SJCRH30 (cell line): ENCODE results near the gene PPCDC. TPM values are rescaled to one million over a fixed set of nuclear protein-coding genes. Genes with fewer than 3 reads are reported as not detected.

Experiments used
- DNase-seq, 2 experiments: peaks; one replicate each; pipeline ENCODE4 v3.0.0-alpha.2; 2015 to 2020
- H3K27ac ChIP-seq: fragments of 250-450 bp; sonication (Bioruptor Pico); 2 replicates; pipeline ENCODE4 v1.5.1; 2020; ENCODE audit warnings: mild to moderate bottlenecking, moderate library complexity
- H3K27me3 ChIP-seq: fragments of 250-450 bp; sonication (Bioruptor Pico); 2 replicates; pipeline ENCODE4 v1.5.1; 2020; ENCODE audit warnings: mild to moderate bottlenecking, moderate library complexity
- H3K36me3 ChIP-seq: fragments of 250-450 bp; sonication (Bioruptor Pico); 2 replicates; pipeline ENCODE4 v1.5.1; 2020; ENCODE audit warnings: mild to moderate bottlenecking, moderate library complexity
- H3K4me1 ChIP-seq: fragments of 250-450 bp; sonication (Bioruptor Pico); 2 replicates; pipeline ENCODE4 v1.5.1; 2020; ENCODE audit warnings: mild to moderate bottlenecking, moderate library complexity
- H3K4me3 ChIP-seq: fragments of 250-450 bp; sonication (Bioruptor Pico); 2 replicates; pipeline ENCODE4 v1.5.1; 2020; ENCODE audit warnings: mild to moderate bottlenecking, moderate library complexity
- H3K9me3 ChIP-seq: fragments of 250-450 bp; sonication (Bioruptor Pico); replicated peaks from 2 replicates; pipeline ENCODE4 v1.5.1; 2020; ENCODE audit warnings: mild to moderate bottlenecking, moderate library complexity
- total RNA-seq: library from RNA; depleted of rRNA; stranded (reverse); fragments of >200 nt; shearing (Covaris generic); gene quantifications from 2 replicates; pipeline ENCODE4 v1.2.3, GENCODE V29; 2014

The PPCDC gene
- total RNA-seq, 1 experiment from 2014 or later, result 25.5 TPM

GRCh38 chr15:75025548-75026260 lies 2.3 kb downstream of the PPCDC start:
- Histone ChIP-seq H3K27me3 (no peaks in the 10 kb centered on the region), H3K27ac (no peak overlapping the region), H3K4me3 (no peak overlapping the region), H3K9me3 (no peaks in the 10 kb centered on the region), H3K36me3 (no peaks in the 10 kb centered on the region), H3K4me1 (peaks cover 5% of the 10 kb centered on the region)
- no peak for DNase-seq

- peaks cover 5% of the 10 kb centered on the region for H3K4me1 ChIP-seq
- no peak for DNase-seq
- no peak overlapping the region for H3K4me3 ChIP-seq
- no peak overlapping the region for H3K27ac ChIP-seq
- H3K9me3 ChIP-seq, result no peaks in the 10 kb centered on the region
- H3K27me3 ChIP-seq, result no peaks in the 10 kb centered on the region
- no peaks in the 10 kb centered on the region; the same call in 1 of the 2 replicates for H3K36me3 ChIP-seq
Measured at GRCh38 chr15:75027551-75027950, 4.2 kb downstream of the PPCDC start.

- no peaks in the 10 kb centered on the region for H3K27me3 ChIP-seq
- no peak for DNase-seq
- H3K36me3 ChIP-seq, result no peaks in the 10 kb centered on the region; the same call in 1 of the 2 replicates
- no peak overlapping the region for H3K4me3 ChIP-seq
- H3K27ac ChIP-seq, result no peak overlapping the region
- peaks cover 5% of the 10 kb centered on the region for H3K4me1 ChIP-seq
- H3K9me3 ChIP-seq, result no peaks in the 10 kb centered on the region
Measured at GRCh38 chr15:75028991-75029377, 5.6 kb downstream of the PPCDC start.

- Histone ChIP-seq H3K4me1 (peaks cover 5% of the 10 kb centered on the region), H3K27me3 (no peaks in the 10 kb centered on the region), H3K27ac (peak overlapping the region; percentile 15; the same call in 1 of the 2 replicates), H3K36me3 (no peaks in the 10 kb centered on the region; the same call in 1 of the 2 replicates), H3K4me3 (no peak overlapping the region), H3K9me3 (no peaks in the 10 kb centered on the region)
- peak; percentile 86 to 91 for DNase-seq
Measured at GRCh38 chr15:75029378-75030022, 6.1 kb downstream of the PPCDC start.

- no peak overlapping the region for H3K4me3 ChIP-seq
- H3K27me3 ChIP-seq, result no peaks in the 10 kb centered on the region
- H3K4me1 ChIP-seq, result peaks cover 5% of the 10 kb centered on the region
- DNase-seq, result no peak
- no peaks in the 10 kb centered on the region; the same call in 1 of the 2 replicates for H3K36me3 ChIP-seq
- H3K9me3 ChIP-seq, result no peaks in the 10 kb centered on the region
- H3K27ac ChIP-seq, result no peak overlapping the region
Measured at GRCh38 chr15:75030023-75030413, 6.6 kb downstream of the PPCDC start.

- no peak for DNase-seq
- H3K9me3 ChIP-seq, result no peaks in the 10 kb centered on the region
- no peaks in the 10 kb centered on the region for H3K27me3 ChIP-seq
- no peak overlapping the region for H3K27ac ChIP-seq
- H3K36me3 ChIP-seq, result no peaks in the 10 kb centered on the region; the same call in 1 of the 2 replicates
- H3K4me3 ChIP-seq, result no peak overlapping the region
- peaks cover 8% of the 10 kb centered on the region for H3K4me1 ChIP-seq
Measured at GRCh38 chr15:75030424-75030823, 7.0 kb downstream of the PPCDC start.

- Histone ChIP-seq H3K27ac (no peak overlapping the region), H3K36me3 (no peaks in the 10 kb centered on the region; the same call in 1 of the 2 replicates), H3K4me1 (peaks cover 17% of the 10 kb centered on the region), H3K4me3 (no peak overlapping the region), H3K27me3 (no peaks in the 10 kb centered on the region), H3K9me3 (no peaks in the 10 kb centered on the region)
- DNase-seq, result no peak
Measured at GRCh38 chr15:75031848-75032247, 8.5 kb downstream of the PPCDC start.

- Histone ChIP-seq H3K4me3 (no peak overlapping the region), H3K27ac (no peak overlapping the region)
Measured at GRCh38 chr15:75032395-75032794, 9.0 kb downstream of the PPCDC start.

GRCh38 chr15:75033809-75034208 lies 10.4 kb downstream of the PPCDC start:
- Histone ChIP-seq H3K36me3 (no peaks in the 10 kb centered on the region; the same call in 1 of the 2 replicates), H3K27ac (no peak overlapping the region), H3K9me3 (no peaks in the 10 kb centered on the region), H3K4me3 (no peak overlapping the region), H3K4me1 (peaks cover 25% of the 10 kb centered on the region), H3K27me3 (no peaks in the 10 kb centered on the region)
- DNase-seq, result no peak

More at GRCh38 chr15:75032395-75032794, 9.0 kb downstream of the PPCDC start:
- H3K36me3 ChIP-seq, result no peaks in the 10 kb centered on the region; the same call in 1 of the 2 replicates
- DNase-seq, result no peak
- H3K9me3 ChIP-seq, result no peaks in the 10 kb centered on the region
- no peaks in the 10 kb centered on the region for H3K27me3 ChIP-seq
- peaks cover 22% of the 10 kb centered on the region for H3K4me1 ChIP-seq

GRCh38 chr15:75034615-75035014 lies 11.2 kb downstream of the PPCDC start:
- peaks cover 23% of the 10 kb centered on the region for H3K4me1 ChIP-seq
- no peaks in the 10 kb centered on the region; the same call in 1 of the 2 replicates for H3K36me3 ChIP-seq
- no peaks in the 10 kb centered on the region for H3K9me3 ChIP-seq
- H3K27ac ChIP-seq, result no peak overlapping the region
- no peak for DNase-seq
- no peaks in the 10 kb centered on the region for H3K27me3 ChIP-seq
- no peak overlapping the region for H3K4me3 ChIP-seq

- no peak overlapping the region; the same call in 1 of the 2 replicates for H3K27ac ChIP-seq
- H3K27me3 ChIP-seq, result no peaks in the 10 kb centered on the region
- H3K4me1 ChIP-seq, result peaks cover 20% of the 10 kb centered on the region
- no peaks in the 10 kb centered on the region for H3K9me3 ChIP-seq
- no peak overlapping the region for H3K4me3 ChIP-seq
- DNase-seq, result peak; percentile 58 to 60
- no peaks in the 10 kb centered on the region; the same call in 1 of the 2 replicates for H3K36me3 ChIP-seq
Measured at GRCh38 chr15:75036212-75036616, 12.8 kb downstream of the PPCDC start.

- Histone ChIP-seq H3K36me3 (no peaks in the 10 kb centered on the region), H3K4me3 (no peak overlapping the region), H3K27me3 (no peaks in the 10 kb centered on the region), H3K4me1 (peaks cover 23% of the 10 kb centered on the region), H3K27ac (no peak overlapping the region), H3K9me3 (no peaks in the 10 kb centered on the region)
- DNase-seq, result no peak
Measured at GRCh38 chr15:75037685-75038084, 14.3 kb downstream of the PPCDC start.

GRCh38 chr15:75038231-75038630 lies 14.8 kb downstream of the PPCDC start:
- H3K4me3 ChIP-seq, result no peak overlapping the region
- DNase-seq, result no peak
- H3K27me3 ChIP-seq, result no peaks in the 10 kb centered on the region
- H3K36me3 ChIP-seq, result no peaks in the 10 kb centered on the region
- H3K9me3 ChIP-seq, result no peaks in the 10 kb centered on the region
- H3K4me1 ChIP-seq, result peaks cover 28% of the 10 kb centered on the region
- no peak overlapping the region for H3K27ac ChIP-seq

GRCh38 chr15:75042730-75043508 lies 19.5 kb downstream of the PPCDC start:
- Histone ChIP-seq H3K4me3 (no peak overlapping the region), H3K36me3 (no peaks in the 10 kb centered on the region; the same call in 1 of the 2 replicates), H3K4me1 (peaks cover 47% of the 10 kb centered on the region), H3K27me3 (no peaks in the 10 kb centered on the region), H3K9me3 (no peaks in the 10 kb centered on the region), H3K27ac (peak overlapping the region; percentile 71)
- DNase-seq, result peak; percentile 69 to 73
